ENCODE data around the gene MLLT1. TPM values are rescaled to one million over a fixed set of nuclear protein-coding genes. Genes with fewer than 3 reads are reported as not detected.

The MLLT1 gene
- total and polyA plus RNA-seq, 2 donors (not counting 1 experiment from before 2014, with no cell fraction given) = 6.4 to 13.7 TPM

GRCh38 chr19:6172074-6172863, 107.5 kb downstream of the MLLT1 start:
- no peaks in the 10 kb centered on the region for H3K4me1 ChIP-seq (ENCODE audit: control insufficient read depth, extremely low read depth, insufficient read depth, low read length)
- H3K9ac ChIP-seq (ENCODE audit: insufficient read depth, low read length) = no peak overlapping the region
- no peak overlapping the region for H3K27ac ChIP-seq (ENCODE audit: insufficient read depth, low read length)
- no peak for DNase-seq (ENCODE audit: low read depth in 2 of 2)
- H3K4me2 ChIP-seq (ENCODE audit: extremely low read depth, insufficient read depth, low read length) = no peak overlapping the region
- no peaks in the 10 kb centered on the region for H3K9me3 ChIP-seq (ENCODE audit: control insufficient read depth, insufficient read depth, low read depth, low read length)
- H4K20me1 ChIP-seq (ENCODE audit: control insufficient read depth, extremely low read depth, insufficient read depth, low read length) = no peaks in the 10 kb centered on the region
- H3K36me3 ChIP-seq (ENCODE audit: control insufficient read depth, insufficient read depth, low read length) = no peaks in the 10 kb centered on the region
- TF ChIP-seq CTCF (conservative IDR thresholded peaks at IDR 0.05 in 1 of 2, IDR thresholded peaks at IDR 0.05 in 1 of 2; ENCODE audit: low read depth in 1 of 2, low read length in 2 of 2) (no peak), EZH2 (IDR thresholded peaks at IDR 0.05; ENCODE audit: low read length, missing control alignments) (no peak)
- no peak overlapping the region for H3K4me3 ChIP-seq (replicated peaks in 1 of 4; ENCODE audit: control extremely low read depth in 1 of 4, insufficient read depth in 1 of 4, low read depth in 3 of 4, low read length in 4 of 4)
- H2AFZ ChIP-seq (ENCODE audit: low read length) = no peak overlapping the region
- no peaks in the 10 kb centered on the region for H3K79me2 ChIP-seq (ENCODE audit: control insufficient read depth, insufficient read depth, low read length)
- H3K27me3 ChIP-seq (ENCODE audit: control insufficient read depth, insufficient read depth, low read length) = no peaks in the 10 kb centered on the region

GRCh38 chr19:6167115-6167514, 112.7 kb downstream of the MLLT1 start:
- Histone ChIP-seq H3K36me3 (ENCODE audit: control insufficient read depth, insufficient read depth, low read length) (no peaks in the 10 kb centered on the region), H3K4me3 (replicated peaks in 1 of 4; ENCODE audit: control extremely low read depth in 1 of 4, insufficient read depth in 1 of 4, low read depth in 3 of 4, low read length in 4 of 4) (no peak overlapping the region), H4K20me1 (ENCODE audit: control insufficient read depth, extremely low read depth, insufficient read depth, low read length) (no peaks in the 10 kb centered on the region), H3K4me1 (ENCODE audit: control insufficient read depth, extremely low read depth, insufficient read depth, low read length) (no peaks in the 10 kb centered on the region), H2AFZ (ENCODE audit: low read length) (no peak overlapping the region), H3K79me2 (ENCODE audit: control insufficient read depth, insufficient read depth, low read length) (no peaks in the 10 kb centered on the region), H3K27me3 (ENCODE audit: control insufficient read depth, insufficient read depth, low read length) (no peaks in the 10 kb centered on the region), H3K9me3 (ENCODE audit: control insufficient read depth, insufficient read depth, low read depth, low read length) (no peaks in the 10 kb centered on the region), H3K4me2 (ENCODE audit: extremely low read depth, insufficient read depth, low read length) (no peak overlapping the region), H3K27ac (ENCODE audit: insufficient read depth, low read length) (no peak overlapping the region), H3K9ac (ENCODE audit: insufficient read depth, low read length) (no peak overlapping the region)
- no peak for DNase-seq (ENCODE audit: low read depth in 2 of 2)
- no peak for TF ChIP-seq CTCF (conservative IDR thresholded peaks at IDR 0.05 in 1 of 2, IDR thresholded peaks at IDR 0.05 in 1 of 2; ENCODE audit: low read depth in 1 of 2, low read length in 2 of 2)
- TF ChIP-seq EZH2 (IDR thresholded peaks at IDR 0.05; ENCODE audit: low read length, missing control alignments) = no peak

- no peaks in the 10 kb centered on the region for H4K20me1 ChIP-seq (ENCODE audit: control insufficient read depth, extremely low read depth, insufficient read depth, low read length)
- TF ChIP-seq EZH2 (IDR thresholded peaks at IDR 0.05; ENCODE audit: low read length, missing control alignments) (no peak), CTCF (conservative IDR thresholded peaks at IDR 0.05 in 1 of 2, IDR thresholded peaks at IDR 0.05 in 1 of 2; ENCODE audit: low read depth in 1 of 2, low read length in 2 of 2) (no peak)
- no peaks in the 10 kb centered on the region for H3K36me3 ChIP-seq (ENCODE audit: control insufficient read depth, insufficient read depth, low read length)
- H3K79me2 ChIP-seq (ENCODE audit: control insufficient read depth, insufficient read depth, low read length) = no peaks in the 10 kb centered on the region
- no peak overlapping the region for H3K4me3 ChIP-seq (replicated peaks in 1 of 4; ENCODE audit: control extremely low read depth in 1 of 4, insufficient read depth in 1 of 4, low read depth in 3 of 4, low read length in 4 of 4)
- no peaks in the 10 kb centered on the region for H3K9me3 ChIP-seq (ENCODE audit: control insufficient read depth, insufficient read depth, low read depth, low read length)
- H3K27me3 ChIP-seq (ENCODE audit: control insufficient read depth, insufficient read depth, low read length) = no peaks in the 10 kb centered on the region
- DNase-seq (ENCODE audit: low read depth in 2 of 2) = no peak
- H3K27ac ChIP-seq (ENCODE audit: insufficient read depth, low read length) = no peak overlapping the region
- no peak overlapping the region for H3K9ac ChIP-seq (ENCODE audit: insufficient read depth, low read length)
- no peak overlapping the region for H2AFZ ChIP-seq (ENCODE audit: low read length)
- H3K4me2 ChIP-seq (ENCODE audit: extremely low read depth, insufficient read depth, low read length) = no peak overlapping the region
- H3K4me1 ChIP-seq (ENCODE audit: control insufficient read depth, extremely low read depth, insufficient read depth, low read length) = no peaks in the 10 kb centered on the region
These were observed 114.8 kb downstream of the MLLT1 start for GRCh38 chr19:6164906-6165531.

All from fibroblast of lung (primary cell).